ENCODE results near the gene CCDC85B.

- TF ChIP-seq CTCF (IDR thresholded peaks at IDR 0.05; ENCODE audit: borderline replicate concordance, extremely low read depth, low read length, poor library complexity, severe bottlenecking) = no peak
- no peak for TF ChIP-seq EZH2 (IDR thresholded peaks at IDR 0.05; ENCODE audit: borderline replicate concordance, low read depth, low read length, severe bottlenecking)
These were observed 28.7 kb downstream of the CCDC85B start, which contains the start of gene DRAP1 for GRCh38 chr11:65919141-65919572.
